ENCODE results near the gene ZNF776. TPM values are rescaled to one million over a fixed set of nuclear protein-coding genes. Genes with fewer than 3 reads are reported as not detected.

Gene ZNF776
- total RNA-seq, 1 donor from 2014 or later = 29.9 TPM

GRCh38 chr19:57803594-57804325 is 57.1 kb downstream of the ZNF776 start:
- intact Hi-C loops (cut with micrococcal nuclease) = no loop called here
- Mint-ChIP-seq H3K9me3 (no peaks in the 10 kb centered on the region), H3K4me1 (peaks cover 44% of the 10 kb centered on the region), H3K27me3 (no peaks in the 10 kb centered on the region), H3K36me3 (ENCODE audit: low read depth) (peaks cover 40% of the 10 kb centered on the region), H3K4me3 (peak overlapping the region; percentile 76), H3K27ac (peak overlapping the region; percentile 65)
- ATAC-seq (ENCODE audit: low read depth) (peak; percentile 26), DNase-seq (no peak)
- POLR2A ChIA-PET = no interaction called here
- CTCF ChIA-PET = no interaction called here
- TF ChIP-seq CTCF (IDR thresholded peaks at IDR 0.05) = no peak

GRCh38 chr19:57807541-57807940 is 60.9 kb downstream of the ZNF776 start:
- ChIA-PET CTCF (no interaction called here), POLR2A (no interaction called here)
- no peak for TF ChIP-seq CTCF (IDR thresholded peaks at IDR 0.05)
- H3K36me3 Mint-ChIP-seq (ENCODE audit: low read depth) = peaks cover 57% of the 10 kb centered on the region
- no peak for DNase-seq
- H3K27ac Mint-ChIP-seq = no peak overlapping the region
- ATAC-seq (ENCODE audit: low read depth) = no peak
- peaks cover 35% of the 10 kb centered on the region for H3K4me1 Mint-ChIP-seq
- intact Hi-C loops (cut with micrococcal nuclease) = no loop called here
- no peaks in the 10 kb centered on the region for H3K9me3 Mint-ChIP-seq
- H3K4me3 Mint-ChIP-seq = no peak overlapping the region
- no peaks in the 10 kb centered on the region for H3K27me3 Mint-ChIP-seq

Other genes with a start within 250 kb of the ZNF776 start
- gene ZNF773, start 246.9 kb upstream of the ZNF776 start, total RNA-seq = 20.2 and 21.3 TPM in 2 replicates
- 14.0 and 16.9 TPM in 2 replicates for gene ZNF549, start 219.5 kb upstream of the ZNF776 start, total RNA-seq
- 16.8 and 18.7 TPM in 2 replicates for gene ZNF550, start 187.0 kb upstream of the ZNF776 start, total RNA-seq
- gene ZNF416, start 167.9 kb upstream of the ZNF776 start, total RNA-seq = 12.6 and 13.8 TPM in 2 replicates
- gene ZIK1, start 162.7 kb upstream of the ZNF776 start, total RNA-seq = 16.2 and 18.1 TPM in 2 replicates
- gene ZNF530, start 146.9 kb upstream of the ZNF776 start, total RNA-seq = 7.0 and 7.9 TPM in 2 replicates
- 32.3 and 38.4 TPM in 2 replicates for gene ZNF134, start 132.6 kb upstream of the ZNF776 start, total RNA-seq
- gene ZNF211, start 113.6 kb upstream of the ZNF776 start, total RNA-seq = 22.0 and 26.0 TPM in 2 replicates
- gene ZSCAN4, start 77.9 kb upstream of the ZNF776 start, total RNA-seq = not detected in 2 replicates
- 20.0 and 28.6 TPM in 2 replicates for gene ZNF551, start 64.8 kb upstream of the ZNF776 start, total RNA-seq
- 23.2 and 27.9 TPM in 2 replicates for gene ZNF154, start 37.6 kb upstream of the ZNF776 start, total RNA-seq
- 25.2 and 27.0 TPM in 2 replicates for gene ZNF671, start 19.2 kb upstream of the ZNF776 start, total RNA-seq
- gene ZNF586, start 22.9 kb downstream of the ZNF776 start, total RNA-seq = 29.4 and 33.7 TPM in 2 replicates
- gene ZNF552, start 68.1 kb downstream of the ZNF776 start, total RNA-seq = 13.9 and 15.6 TPM in 2 replicates
- gene ZNF587B, start 83.5 kb downstream of the ZNF776 start, total RNA-seq = 29.3 and 35.0 TPM in 2 replicates
- 44.0 and 61.1 TPM in 2 replicates for gene ZNF587, start 103.0 kb downstream of the ZNF776 start, total RNA-seq
- 64.7 and 84.0 TPM in 2 replicates for gene ZNF814, start 142.2 kb downstream of the ZNF776 start, total RNA-seq
- 27.2 and 29.0 TPM in 2 replicates for gene ZNF417, start 169.8 kb downstream of the ZNF776 start, total RNA-seq
- gene ZNF418, start 188.6 kb downstream of the ZNF776 start, total RNA-seq = 21.3 and 26.5 TPM in 2 replicates
- 16.6 and 20.2 TPM in 2 replicates for gene ZNF256, start 200.9 kb downstream of the ZNF776 start, total RNA-seq
- 0.81 and 1.1 TPM in 2 replicates for gene C19orf18, start 227.7 kb downstream of the ZNF776 start, total RNA-seq

Data from activated B cell treated with CpG ODN at 0.5 μM for 24 hours (primary cell).